Mammary epithelial cell (primary cell): ENCODE measurements around the gene ZNF333.

Source experiments
- CTCF ChIP-seq, 2 donors: IDR thresholded peaks in 1 of 2; conservative IDR thresholded peaks in 1 of 2; 2 replicates each; pipeline ENCODE4 v1.5.1; 2011 to 2012; ENCODE audit warnings: inconsistent platforms in 2 of 2, low read length in 2 of 2, mild to moderate bottlenecking in 2 of 2, control low read depth in 1 of 2, low read depth in 1 of 2; ENCODE audit not compliant: insufficient read depth in 1 of 2; ENCODE audit errors: extremely low read depth in 1 of 2
- EZH2 ChIP-seq: IDR thresholded peaks from 2 replicates; pipeline ENCODE4 v1.6.1; 2012; ENCODE audit warnings: low read length, inconsistent platforms, borderline replicate concordance

GRCh38 chr19:14683439-14683838 is 6.4 kb upstream of the ZNF333 start:
- TF ChIP-seq CTCF (conservative IDR thresholded peaks at IDR 0.05 in 1 of 2, IDR thresholded peaks at IDR 0.05 in 1 of 2; ENCODE audit: extremely low read depth in 1 of 2, insufficient read depth in 1 of 2, low read depth in 1 of 2, low read length in 2 of 2) (no peak), EZH2 (no peak)
